ENCODE results near the gene WDR27.

Gene WDR27

GRCh38 chr6:169710009-169710408, 8.2 kb upstream of the WDR27 start:
- Histone ChIP-seq H3K9me3 (ENCODE audit: insufficient read depth, low read depth, low read length) (no peaks in the 10 kb centered on the region), H3K27me3 (ENCODE audit: insufficient read depth, low read length, poor library complexity, severe bottlenecking) (no peaks in the 10 kb centered on the region), H2AFZ (ENCODE audit: low read length) (no peak overlapping the region), H3K9ac (ENCODE audit: low read depth, low read length, poor library complexity, severe bottlenecking) (peak overlapping the region; percentile 15), H3K4me3 (ENCODE audit: low read length, poor library complexity, severe bottlenecking) (no peak overlapping the region), H3K36me3 (ENCODE audit: insufficient read depth, low read length) (peaks cover 66% of the 10 kb centered on the region), H3K4me2 (ENCODE audit: low read depth, low read length, poor library complexity, severe bottlenecking) (no peak overlapping the region), H3K4me1 (ENCODE audit: insufficient read depth, low read length, poor library complexity, severe bottlenecking) (no peaks in the 10 kb centered on the region), H3F3A (ENCODE audit: low read depth) (no peaks in the 10 kb centered on the region), H3K9me2 (replicated peaks; ENCODE audit: low read depth, low read length) (no peaks in the 10 kb centered on the region), H3K79me2 (ENCODE audit: insufficient read depth, low read length) (peaks cover under 1% of the 10 kb centered on the region; the same call in 1 of the 2 replicates), H4K20me1 (ENCODE audit: insufficient read depth, low read length, poor library complexity, severe bottlenecking) (no peaks in the 10 kb centered on the region)
- TF ChIP-seq CTCF (conservative IDR thresholded peaks at IDR 0.05; ENCODE audit: low read length), result no peak
- TF ChIP-seq EZH2phosphoT487 (IDR thresholded peaks at IDR 0.05; ENCODE audit: borderline replicate concordance), result no peak

GRCh38 chr6:169709293-169709692, 7.5 kb upstream of the WDR27 start:
- Histone ChIP-seq H3K4me3 (ENCODE audit: low read length, poor library complexity, severe bottlenecking) (no peak overlapping the region), H3K4me1 (ENCODE audit: insufficient read depth, low read length, poor library complexity, severe bottlenecking) (peaks cover 3% of the 10 kb centered on the region), H3K36me3 (ENCODE audit: insufficient read depth, low read length) (peaks cover 61% of the 10 kb centered on the region), H3K27me3 (ENCODE audit: insufficient read depth, low read length, poor library complexity, severe bottlenecking) (no peaks in the 10 kb centered on the region), H3K79me2 (ENCODE audit: insufficient read depth, low read length) (0 out of 2 replicates have a peak, but pooled peaks cover under 1% of the 10 kb centered on the region), H3K9me3 (ENCODE audit: insufficient read depth, low read depth, low read length) (no peaks in the 10 kb centered on the region), H4K20me1 (ENCODE audit: insufficient read depth, low read length, poor library complexity, severe bottlenecking) (peaks cover under 1% of the 10 kb centered on the region), H3F3A (ENCODE audit: low read depth) (no peaks in the 10 kb centered on the region), H2AFZ (ENCODE audit: low read length) (no peak overlapping the region), H3K9ac (ENCODE audit: low read depth, low read length, poor library complexity, severe bottlenecking) (peak overlapping the region; percentile 15), H3K4me2 (ENCODE audit: low read depth, low read length, poor library complexity, severe bottlenecking) (no peak overlapping the region), H3K9me2 (replicated peaks; ENCODE audit: low read depth, low read length) (no peaks in the 10 kb centered on the region)
- no peak for TF ChIP-seq CTCF (conservative IDR thresholded peaks at IDR 0.05; ENCODE audit: low read length)
- TF ChIP-seq EZH2phosphoT487 (IDR thresholded peaks at IDR 0.05; ENCODE audit: borderline replicate concordance), result no peak

GRCh38 chr6:169707772-169708171, 5.9 kb upstream of the WDR27 start:
- peaks cover 18% of the 10 kb centered on the region for H3K4me1 ChIP-seq (ENCODE audit: insufficient read depth, low read length, poor library complexity, severe bottlenecking)
- no peak for TF ChIP-seq CTCF (conservative IDR thresholded peaks at IDR 0.05; ENCODE audit: low read length)
- no peak for TF ChIP-seq EZH2phosphoT487 (IDR thresholded peaks at IDR 0.05; ENCODE audit: borderline replicate concordance)
- H3K79me2 ChIP-seq (ENCODE audit: insufficient read depth, low read length), result peaks cover 16% of the 10 kb centered on the region
- H3K9ac ChIP-seq (ENCODE audit: low read depth, low read length, poor library complexity, severe bottlenecking), result no peak overlapping the region
- H4K20me1 ChIP-seq (ENCODE audit: insufficient read depth, low read length, poor library complexity, severe bottlenecking), result peaks cover 11% of the 10 kb centered on the region
- H2AFZ ChIP-seq (ENCODE audit: low read length), result no peak overlapping the region
- peaks cover 51% of the 10 kb centered on the region for H3K36me3 ChIP-seq (ENCODE audit: insufficient read depth, low read length)
- H3K9me3 ChIP-seq (ENCODE audit: insufficient read depth, low read depth, low read length), result no peaks in the 10 kb centered on the region
- no peak overlapping the region for H3K4me3 ChIP-seq (ENCODE audit: low read length, poor library complexity, severe bottlenecking)
- H3K4me2 ChIP-seq (ENCODE audit: low read depth, low read length, poor library complexity, severe bottlenecking), result no peak overlapping the region
- no peaks in the 10 kb centered on the region for H3F3A ChIP-seq (ENCODE audit: low read depth)
- no peaks in the 10 kb centered on the region for H3K9me2 ChIP-seq (replicated peaks; ENCODE audit: low read depth, low read length)
- no peaks in the 10 kb centered on the region for H3K27me3 ChIP-seq (ENCODE audit: insufficient read depth, low read length, poor library complexity, severe bottlenecking)

All from Loucy (cell line).